Endothelial cell of umbilical vein (primary cell): ENCODE results near the gene C22orf39. TPM values are rescaled to one million over a fixed set of nuclear protein-coding genes. Genes with fewer than 3 reads are reported as not detected.

ENCODE experiments used
- BruUV-seq: library from RNA; stranded (reverse); fragments of 400-500 nt; replicated peaks from 2 replicates; lab custom pipeline; 2021; lab: Mats Ljungman, UMichigan
- CTCF ChIA-PET: fragments of 300-600, 350-600 bp; sonication (Branson Sonifier 250); formaldehyde crosslinking; loops from one replicate; lab custom pipeline; 2021; ENCODE audit warnings: antibody characterized with exemption, inconsistent platforms; lab: Charles Lee
- POLR2A ChIA-PET: fragments of 300-600, 350-600 bp; sonication (Branson Sonifier 250); formaldehyde crosslinking; loops from one replicate; lab custom pipeline; 2021; ENCODE audit warnings: antibody characterized with exemption, inconsistent platforms; lab: Charles Lee
- DNase-seq: peaks from one replicate; pipeline ENCODE4 v3.0.0-alpha.2; 2011; ENCODE audit warnings: low read depth, low spot score
- FAIRE-seq: peaks from 2 replicates; lab custom pipeline; 2011; peaks lifted over from hg19 to GRCh38; lab: Jason Lieb, UNC
- H2AFZ ChIP-seq: 2 replicates; pipeline ENCODE4 v1.6.0; 2012; ENCODE audit warnings: low read depth, low read length, control low read depth, inconsistent platforms
- H3K27ac ChIP-seq: 2 replicates; pipeline ENCODE4 v1.5.1; 2011; ENCODE audit warnings: low read depth, mild to moderate bottlenecking, control low read depth, low read length, moderate library complexity; ENCODE audit not compliant: insufficient read depth
- H3K27me3 ChIP-seq, 2 experiments: 2 replicates each; pipeline versions ENCODE4 v1.6.0 to v1.6.1; 2011; ENCODE audit warnings: low read length in 2 of 2, mixed read lengths in 1 of 2; ENCODE audit not compliant: control insufficient read depth in 2 of 2, insufficient read depth in 2 of 2
- H3K36me3 ChIP-seq, 2 experiments: 2 replicates in 1 of 2; 3 replicates in 1 of 2; pipeline ENCODE4 v1.5.1; 2011; ENCODE audit warnings: low read length in 2 of 2, mild to moderate bottlenecking in 1 of 2, moderate library complexity in 1 of 2; ENCODE audit not compliant: control insufficient read depth in 2 of 2, insufficient read depth in 2 of 2; ENCODE audit errors: extremely low read depth in 1 of 2
- H3K4me1 ChIP-seq: 3 replicates; pipeline ENCODE4 v1.5.1; 2011; ENCODE audit warnings: mild to moderate bottlenecking, low read length; ENCODE audit not compliant: control insufficient read depth, insufficient read depth; ENCODE audit errors: extremely low read depth
- H3K4me2 ChIP-seq: 2 replicates; pipeline ENCODE4 v1.6.1; 2011; ENCODE audit warnings: low read length, control low read depth, mixed read lengths; ENCODE audit not compliant: insufficient read depth
- H3K4me3 ChIP-seq, 3 experiments: fragments of 200-600 bp in 1 of 3; sonication (generic), shearing (Covaris generic) in 1 of 3; replicated peaks in 1 of 3; 2 replicates each; pipeline ENCODE4 v1.5.1; 2011 to 2016; ENCODE audit warnings: control low read depth in 3 of 3, low read length in 3 of 3, mild to moderate bottlenecking in 2 of 3, inconsistent platforms in 1 of 3, low read depth in 1 of 3, moderate library complexity in 1 of 3; ENCODE audit not compliant: insufficient read depth in 1 of 3
- H3K79me2 ChIP-seq: 2 replicates; pipeline ENCODE4 v1.6.0; 2012; ENCODE audit warnings: low read length, inconsistent platforms; ENCODE audit not compliant: control insufficient read depth, insufficient read depth
- H3K9ac ChIP-seq: replicated peaks from 2 replicates; pipeline ENCODE3; 2011; ENCODE audit warnings: low read length, control low read depth; ENCODE audit not compliant: insufficient read depth; ENCODE audit errors: extremely low read depth
- H3K9me1 ChIP-seq: replicated peaks from 3 replicates; pipeline ENCODE4 v1.6.0; 2011; ENCODE audit warnings: mild to moderate bottlenecking, low read length; ENCODE audit not compliant: control insufficient read depth, insufficient read depth; ENCODE audit errors: extremely low read depth
- H3K9me3 ChIP-seq: replicated peaks from 2 replicates; pipeline ENCODE4 v1.5.1; 2012; ENCODE audit warnings: low read length, inconsistent platforms; ENCODE audit not compliant: control insufficient read depth, insufficient read depth
- H4K20me1 ChIP-seq: replicated peaks from 2 replicates; pipeline ENCODE3; 2011; ENCODE audit warnings: mild to moderate bottlenecking, low read length; ENCODE audit not compliant: control insufficient read depth, insufficient read depth; ENCODE audit errors: extremely low read depth
- CTCF ChIP-seq, 2 donors: IDR thresholded peaks; 1 replicate in 1 of 2; 2 replicates in 1 of 2; pipeline ENCODE4 v1.5.1; 2011; ENCODE audit warnings: low read length in 2 of 2, mild to moderate bottlenecking in 2 of 2, moderate library complexity in 2 of 2, control low read depth in 1 of 2, inconsistent platforms in 1 of 2, low read depth in 1 of 2; ENCODE audit not compliant: insufficient read depth in 1 of 2; ENCODE audit errors: extremely low read depth in 1 of 2
- EZH2 ChIP-seq: IDR thresholded peaks from 2 replicates; pipeline ENCODE4 v1.6.1; 2012; ENCODE audit warnings: borderline replicate concordance, low read depth, mild to moderate bottlenecking, moderate library complexity, low read length, inconsistent platforms; ENCODE audit not compliant: severe bottlenecking
- FOS ChIP-seq: IDR thresholded peaks from 2 replicates; pipeline ENCODE4 v1.6.1; 2011; ENCODE audit warnings: mild to moderate bottlenecking, low read length, moderate library complexity, borderline replicate concordance; ENCODE audit not compliant: insufficient read depth
- GATA2 ChIP-seq: IDR thresholded peaks from 2 replicates; pipeline ENCODE4 v1.7.0; 2011; ENCODE audit warnings: low read depth, mild to moderate bottlenecking, moderate library complexity, mixed read lengths, low read length; ENCODE audit not compliant: insufficient read length, insufficient read depth
- JUN ChIP-seq: IDR thresholded peaks from 2 replicates; pipeline ENCODE4 v1.6.1; 2011; ENCODE audit warnings: borderline replicate concordance, low read depth; ENCODE audit not compliant: insufficient read length, insufficient read depth
- MAX ChIP-seq: IDR thresholded peaks from 2 replicates; pipeline ENCODE4 v1.6.1; 2011; ENCODE audit not compliant: insufficient read depth, insufficient read length
- MYC ChIP-seq: IDR thresholded peaks from one replicate; pipeline ENCODE4 v1.6.1; 2011; ENCODE audit warnings: mild to moderate bottlenecking, low read depth, low read length
- POLR2A ChIP-seq: IDR thresholded peaks from 2 replicates; pipeline ENCODE4 v1.6.1; 2012; ENCODE audit warnings: low read depth, mild to moderate bottlenecking, control low read depth, low read length
- POLR2AphosphoS5 ChIP-seq: IDR thresholded peaks from 2 replicates; pipeline ENCODE4 v1.6.1; 2012; ENCODE audit warnings: low read depth, mild to moderate bottlenecking, control low read depth, low read length, moderate library complexity; ENCODE audit not compliant: insufficient read depth
- dilution Hi-C: fragments of 300-500 bp; cut with MboI; formaldehyde crosslinking; loops from one replicate; pipeline ENCODE4 v1.15.0; 2019; ENCODE audit warnings: low sequenced_read_pairs; ENCODE audit not compliant: extremely low pct_ligation_motif_present
- intact Hi-C: fragments of 100-400 bp; cut with micrococcal nuclease; formaldehyde crosslinking; loops from one replicate; pipeline ENCODE4 v1.10.0; 2022
- polyA plus RNA-seq, 4 experiments: library from polyadenylated mRNA; depleted of rRNA in 3 of 4; stranded (reverse) in 3 of 4; unstranded in 1 of 4; fragments of >200 nt; gene quantifications; 2 replicates each; pipeline versions ENCODE4 v1.2.1 to v1.2.3, GENCODE V29; 2011 to 2012; ENCODE audit warnings: missing spikeins in 1 of 4
- total RNA-seq: library from RNA; stranded (reverse); gene quantifications from 2 replicates; pipeline ENCODE4 v1.2.3, GENCODE V29; 2021

Gene C22orf39
- total and polyA plus RNA-seq, 2 donors (not counting 3 experiments of a cell fraction or from before 2014, with no cell fraction given): 26.1 to 28.0 TPM

- Histone ChIP-seq H4K20me1 (no peaks in the 10 kb centered on the region), H3K4me1 (no peaks in the 10 kb centered on the region), H3K9ac (no peak overlapping the region), H3K9me1 (no peaks in the 10 kb centered on the region), H3K27me3 (no peaks in the 10 kb centered on the region), H3K36me3 (peaks cover 6 to 10% of the 10 kb centered on the region in 2 experiments), H3K4me3 (no peak overlapping the region), H2AFZ (no peak overlapping the region), H3K79me2 (peaks cover 56% of the 10 kb centered on the region), H3K9me3 (no peaks in the 10 kb centered on the region), H3K4me2 (no peak overlapping the region), H3K27ac (no peak overlapping the region)
- DNase-seq: no peak
- no peak for FAIRE-seq
- ChIA-PET POLR2A (no interaction called here), CTCF (no interaction called here)
- no peak for TF ChIP-seq POLR2A
- TF ChIP-seq MYC: no peak
- TF ChIP-seq GATA2: no peak
- TF ChIP-seq POLR2AphosphoS5: no peak
- TF ChIP-seq JUN: no peak
- no peak for TF ChIP-seq EZH2
- TF ChIP-seq MAX: no peak
- no peak for TF ChIP-seq CTCF (IDR thresholded peaks at IDR 0.05; ENCODE audit: extremely low read depth in 1 of 2, insufficient read depth in 1 of 2, low read depth in 1 of 2, low read length in 2 of 2)
- TF ChIP-seq FOS: no peak
- no TSS peak for BruUV-seq
- dilution Hi-C loops: no loop called here
- intact Hi-C loops: no loop called here
Observed at GRCh38 chr22:19411690-19412045, 35.8 kb downstream of the C22orf39 start.
